ENCODE data around the gene AGTRAP.

Gene AGTRAP

DNA sequence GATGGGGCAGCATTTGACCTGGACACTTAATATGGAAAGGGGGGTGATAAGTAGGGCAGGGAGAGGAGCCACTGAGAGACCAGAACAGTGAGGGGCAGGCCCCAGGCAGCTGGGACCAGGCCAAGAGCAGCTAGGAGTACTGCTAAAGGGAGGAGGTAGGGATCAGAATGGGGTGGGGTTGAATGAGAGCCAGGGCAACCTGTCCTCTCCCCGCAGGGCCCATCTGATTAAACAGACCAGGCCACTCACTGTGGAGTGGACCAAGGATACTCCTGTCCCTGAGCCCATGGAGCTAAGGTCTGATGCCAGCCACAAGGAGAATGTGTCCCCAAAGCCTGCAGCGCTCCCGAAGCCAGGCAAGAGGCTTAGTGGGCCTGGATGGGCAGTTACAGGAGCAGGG lies 28.2 kb downstream of the AGTRAP start:
- no peak for DNase-seq (ENCODE audit: low read depth)

DNA sequence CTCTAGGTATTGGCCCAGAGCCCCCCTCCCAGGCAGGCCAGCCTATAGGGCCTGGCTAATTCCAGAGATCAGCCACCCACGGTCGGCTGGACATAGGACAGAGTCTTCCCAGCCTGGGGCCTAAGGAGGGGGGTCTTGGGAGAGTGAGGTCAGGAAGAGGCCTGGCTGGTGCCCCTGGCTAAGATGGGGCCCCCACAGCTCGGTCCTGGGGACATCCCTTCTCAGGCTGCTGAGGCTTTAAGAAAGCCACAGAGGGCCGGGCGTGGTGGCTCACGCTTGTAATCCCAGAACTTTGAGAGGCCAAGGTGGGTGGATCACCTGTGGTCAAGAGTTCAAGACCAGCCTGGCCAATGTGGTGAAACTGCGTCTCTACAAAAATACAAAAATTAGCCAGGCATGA lies 28.6 kb downstream of the AGTRAP start:
- DNase-seq (ENCODE audit: low read depth) = no peak

DNA sequence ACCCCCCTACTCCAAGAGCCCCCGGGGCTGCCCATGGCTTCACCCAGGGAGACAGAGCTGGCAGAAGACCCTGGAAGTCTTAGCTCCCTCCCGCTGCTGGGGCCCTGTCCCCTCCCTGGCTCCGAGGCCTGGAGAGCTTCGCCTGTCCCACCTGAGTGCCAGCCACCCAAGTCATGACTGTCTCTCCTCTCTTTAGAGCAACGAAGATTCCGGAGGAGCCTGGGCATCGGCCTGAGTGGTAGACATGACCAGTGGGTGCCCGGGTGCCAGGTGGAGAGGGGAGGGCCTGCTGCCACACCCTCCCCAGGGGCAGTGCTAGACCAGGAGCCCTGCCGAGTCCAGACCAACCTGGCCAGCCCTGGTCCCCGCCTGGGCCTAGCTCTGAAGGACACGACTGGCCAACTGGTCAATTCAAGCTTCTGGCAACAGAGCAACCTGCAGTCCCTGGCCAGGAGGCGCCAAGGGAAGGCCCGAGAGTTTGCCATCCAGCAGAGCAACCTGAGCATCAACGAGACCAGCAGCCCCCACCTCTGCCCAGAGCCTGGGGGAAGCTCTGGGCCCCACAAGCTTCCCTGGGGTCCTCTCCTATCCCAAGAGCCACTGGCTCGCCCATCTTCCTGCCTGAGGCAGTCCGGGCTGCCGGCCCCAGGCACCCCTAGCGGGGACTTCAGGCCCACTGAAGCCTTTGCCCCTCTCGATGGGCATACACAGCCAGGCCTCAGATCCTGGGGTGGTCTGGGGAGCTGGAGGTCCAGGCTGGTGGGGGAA lies 29.9 kb downstream of the AGTRAP start:
- DNase-seq (ENCODE audit: low read depth) = no peak

DNA sequence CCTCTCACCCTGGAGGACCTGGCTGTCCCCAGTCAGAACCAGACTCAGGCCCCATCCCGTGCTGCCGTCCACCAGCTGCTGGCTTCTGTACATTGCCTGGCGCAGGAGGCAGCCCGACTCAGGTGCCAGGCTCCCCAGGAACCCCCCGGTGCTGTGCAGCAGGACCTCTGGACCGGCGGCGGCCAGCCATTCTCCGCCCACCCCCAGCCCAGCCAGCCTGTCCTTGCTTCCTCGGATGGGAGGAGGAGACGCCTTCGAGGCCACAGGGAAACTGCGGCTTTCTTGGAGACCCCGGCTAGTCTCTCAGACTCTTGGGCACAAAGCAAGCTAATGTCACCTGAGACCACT lies 30.5 kb downstream of the AGTRAP start:
- DNase-seq (ENCODE audit: low read depth) = no peak

DNA sequence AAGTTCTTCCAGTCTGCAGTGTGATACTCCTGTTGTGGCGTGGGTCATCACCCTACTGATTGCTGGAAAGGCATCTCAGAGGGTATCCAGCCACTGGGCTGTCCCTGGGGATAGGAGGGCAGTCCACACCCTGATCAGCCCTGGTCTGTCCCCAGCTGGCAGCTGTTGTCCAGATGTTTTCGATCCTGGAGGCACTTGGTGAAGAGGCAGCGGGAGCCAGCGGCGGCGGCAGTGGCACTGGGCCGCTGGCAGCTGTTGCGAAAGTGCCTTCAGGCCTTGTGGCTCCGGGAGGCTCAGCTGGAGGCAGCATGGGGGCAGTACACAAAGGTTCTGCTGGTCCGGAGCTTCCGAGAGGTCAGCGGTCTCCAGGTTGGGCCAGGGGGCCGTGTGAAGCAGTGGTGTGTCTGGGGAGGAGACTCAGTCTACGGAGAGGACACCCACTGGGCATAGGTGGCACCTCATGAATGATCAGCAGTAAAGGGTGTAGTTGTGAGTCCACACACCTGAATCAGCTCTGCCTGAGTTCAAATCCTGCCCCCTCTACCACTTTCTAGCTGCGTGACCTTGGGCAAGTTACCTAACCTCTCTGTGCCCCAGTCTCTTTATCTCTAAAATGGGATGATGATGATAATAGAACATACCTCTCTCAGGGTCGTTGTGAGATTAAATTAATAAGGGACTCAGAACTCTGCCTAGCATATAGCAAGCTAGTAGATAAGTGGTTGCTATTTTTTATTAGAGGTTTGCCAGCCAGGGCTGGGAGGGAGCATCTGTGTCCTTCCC lies 32.2 kb downstream of the AGTRAP start:
- DNase-seq (ENCODE audit: low read depth) = no peak

DNA sequence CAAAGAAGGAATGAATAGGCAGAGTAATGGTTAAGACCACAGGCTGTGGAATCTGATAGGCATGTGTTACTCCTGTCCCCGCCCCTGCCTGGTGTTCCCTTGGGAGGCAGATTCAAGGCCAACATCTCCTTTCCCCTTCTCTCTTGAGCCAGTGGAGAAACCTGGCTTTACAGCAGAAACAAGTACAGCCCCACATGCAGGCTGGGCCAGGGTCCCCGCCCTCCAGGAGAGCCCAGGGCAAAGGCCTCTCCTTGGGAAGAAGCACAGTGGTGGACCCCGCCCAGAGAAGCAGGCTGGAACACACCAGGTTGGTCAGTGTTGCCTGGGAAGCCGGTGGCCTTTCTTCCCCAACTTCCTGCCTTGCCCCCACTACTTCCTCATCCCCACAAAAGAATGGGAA lies 32.9 kb downstream of the AGTRAP start:
- no peak for DNase-seq (ENCODE audit: low read depth)

DNA sequence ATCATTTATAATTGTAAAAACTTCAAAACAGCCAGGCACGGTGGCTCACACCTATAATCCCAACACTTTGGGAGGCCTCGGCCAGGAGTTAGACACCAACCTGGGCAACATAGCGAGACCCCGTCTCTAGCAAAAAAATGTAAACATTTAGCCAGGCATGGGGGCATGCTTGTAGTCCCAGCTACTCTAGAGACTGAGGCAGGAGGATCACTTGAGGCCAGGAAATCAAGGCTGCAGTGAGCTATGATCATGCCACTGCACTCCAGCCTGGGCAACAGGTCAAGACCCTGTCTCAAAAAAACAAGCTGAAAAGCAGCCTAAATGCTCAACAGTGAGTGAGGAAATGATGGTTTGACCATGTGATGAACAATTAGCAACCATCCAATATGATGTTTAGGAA lies 33.3 kb downstream of the AGTRAP start:
- no peak for DNase-seq (ENCODE audit: low read depth)

DNA sequence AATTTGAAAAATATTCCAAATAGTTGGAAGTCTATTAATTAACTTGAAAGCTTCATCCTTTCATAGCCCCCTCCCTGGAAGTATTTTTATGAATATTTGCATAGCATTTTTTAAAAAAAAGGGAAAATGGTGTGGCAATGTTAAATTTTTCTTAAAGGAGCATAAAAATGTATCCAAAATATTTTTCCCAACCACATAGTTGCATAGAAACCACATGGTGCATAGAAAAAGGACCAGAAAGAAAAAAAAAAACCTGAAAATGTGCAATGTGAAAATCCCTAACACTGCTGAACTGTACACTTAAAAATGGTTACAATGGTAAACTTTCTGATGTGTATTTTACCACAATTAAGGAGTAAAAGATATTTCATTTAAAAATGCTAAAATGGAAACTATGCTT lies 34.1 kb downstream of the AGTRAP start:
- no peak for DNase-seq (ENCODE audit: low read depth)

DNA sequence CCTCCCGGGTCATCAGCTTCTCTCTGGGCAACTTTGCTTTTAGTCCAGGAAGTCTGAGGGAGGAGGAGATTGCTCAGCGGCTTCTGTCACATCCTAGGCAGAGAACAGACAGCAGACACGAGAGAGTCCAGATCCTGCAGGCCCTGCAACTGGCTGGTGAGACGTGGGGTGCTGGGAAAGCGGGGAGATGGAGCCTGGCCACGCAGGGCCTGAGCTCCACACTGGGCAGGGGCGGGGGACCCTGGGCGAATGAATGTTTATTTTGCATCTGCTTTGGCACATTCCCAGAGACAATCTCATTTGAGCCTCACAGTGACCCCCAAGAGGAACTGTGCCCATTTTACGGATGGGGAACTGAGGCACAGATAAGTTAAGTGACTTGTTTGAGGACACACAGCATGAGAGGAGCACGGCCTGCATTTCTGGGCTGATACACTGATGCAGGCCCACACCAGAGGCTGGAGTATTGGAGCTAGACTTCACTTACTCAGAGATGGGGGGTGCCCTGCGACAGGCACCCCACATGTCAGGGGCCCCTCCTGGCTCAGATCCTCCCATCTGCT lies 35.6 kb downstream of the AGTRAP start:
- no peak for DNase-seq (ENCODE audit: low read depth)

DNA sequence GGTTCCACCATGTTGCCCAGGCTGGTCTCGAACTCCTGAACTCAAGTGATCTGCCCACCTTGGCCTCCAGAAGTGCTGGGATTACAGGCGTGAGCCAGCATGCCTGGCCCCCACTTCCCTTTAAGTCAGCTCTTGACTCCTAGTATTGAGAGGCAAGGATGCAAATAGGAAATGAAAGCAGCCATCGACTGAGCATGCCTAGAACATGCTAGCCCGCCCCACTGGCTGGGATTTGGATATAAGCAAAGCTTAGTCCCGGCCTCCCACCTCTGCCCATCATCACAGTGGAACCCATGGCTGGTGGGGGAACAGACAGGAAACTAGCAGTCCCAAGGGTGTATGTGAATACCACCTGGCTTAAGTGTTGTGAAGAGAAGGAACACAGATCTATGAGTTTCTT lies 36.5 kb downstream of the AGTRAP start:
- no peak for DNase-seq (ENCODE audit: low read depth)

DNA sequence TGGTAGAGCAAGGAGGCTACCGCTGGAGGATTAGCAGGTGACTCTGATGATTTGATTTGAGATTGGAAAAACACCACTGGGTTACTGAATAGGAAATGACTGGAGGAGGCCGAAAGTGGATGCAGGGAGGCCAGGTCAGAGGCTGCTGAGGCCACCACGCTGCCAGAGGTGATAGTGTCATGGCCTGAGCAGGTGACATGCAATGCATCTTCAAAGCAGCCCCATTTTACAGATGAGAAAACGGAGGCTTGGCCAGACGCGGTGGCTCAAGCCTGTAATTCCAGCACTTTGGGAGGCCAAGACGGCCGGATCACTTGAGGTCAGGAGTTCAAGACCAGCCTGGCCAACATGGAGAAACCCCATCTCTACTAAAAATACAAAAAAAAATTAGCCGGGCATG lies 38.8 kb downstream of the AGTRAP start:
- no peak for DNase-seq (ENCODE audit: low read depth)

DNA sequence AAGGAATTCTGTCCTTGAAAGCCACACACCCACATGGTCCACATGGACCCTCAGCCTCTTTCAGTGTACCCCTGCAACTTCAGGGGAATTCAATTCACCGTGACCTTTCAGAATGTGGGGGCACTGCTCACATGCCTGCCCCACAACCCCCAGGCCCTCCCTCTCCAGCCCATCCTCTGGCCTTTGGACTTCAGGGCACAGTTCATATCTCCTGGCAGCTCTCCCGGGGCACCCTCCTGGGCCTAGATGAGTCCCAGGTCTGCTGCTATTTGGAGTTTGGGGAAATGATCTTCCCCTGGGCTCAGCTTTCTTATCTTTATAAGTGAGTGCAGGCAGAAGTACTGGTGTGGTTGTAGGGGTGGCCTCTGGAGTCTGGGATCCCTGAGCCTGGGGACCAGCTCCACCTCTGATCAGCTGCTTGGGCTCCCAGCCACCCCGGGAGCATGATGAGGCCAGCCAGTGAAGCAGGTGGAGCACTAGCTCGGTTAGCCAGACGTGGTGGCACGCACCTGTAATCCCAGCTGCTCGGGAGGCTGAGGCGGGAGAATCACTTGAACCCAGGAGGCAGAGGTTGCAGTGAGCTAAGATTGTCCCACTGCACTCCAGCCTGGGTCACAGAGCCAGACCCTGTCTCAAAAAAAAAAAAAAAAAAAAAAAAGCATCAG lies 41.9 kb downstream of the AGTRAP start:
- DNase-seq (ENCODE audit: low read depth) = no peak

DNA sequence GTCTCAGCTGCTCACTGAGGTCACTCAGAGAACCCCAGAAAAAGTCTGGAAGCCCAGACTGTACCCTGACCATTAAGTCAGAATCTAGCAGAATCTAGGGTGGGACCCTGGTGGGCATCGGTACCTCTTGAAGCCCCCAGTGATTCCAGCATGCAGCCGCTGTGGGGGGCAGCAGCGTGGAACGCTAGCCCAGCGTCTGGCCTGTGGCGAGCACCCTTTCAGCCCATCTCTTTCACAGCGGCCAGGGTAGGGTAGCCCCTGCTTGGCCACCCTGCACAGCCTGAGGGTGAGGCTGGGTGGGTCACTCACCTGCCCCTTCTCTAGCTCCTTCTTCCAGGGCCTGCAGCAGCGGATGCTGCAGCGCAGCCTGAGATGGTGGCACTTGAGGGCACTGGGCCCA lies 42.4 kb downstream of the AGTRAP start:
- no peak for DNase-seq (ENCODE audit: low read depth)

DNA sequence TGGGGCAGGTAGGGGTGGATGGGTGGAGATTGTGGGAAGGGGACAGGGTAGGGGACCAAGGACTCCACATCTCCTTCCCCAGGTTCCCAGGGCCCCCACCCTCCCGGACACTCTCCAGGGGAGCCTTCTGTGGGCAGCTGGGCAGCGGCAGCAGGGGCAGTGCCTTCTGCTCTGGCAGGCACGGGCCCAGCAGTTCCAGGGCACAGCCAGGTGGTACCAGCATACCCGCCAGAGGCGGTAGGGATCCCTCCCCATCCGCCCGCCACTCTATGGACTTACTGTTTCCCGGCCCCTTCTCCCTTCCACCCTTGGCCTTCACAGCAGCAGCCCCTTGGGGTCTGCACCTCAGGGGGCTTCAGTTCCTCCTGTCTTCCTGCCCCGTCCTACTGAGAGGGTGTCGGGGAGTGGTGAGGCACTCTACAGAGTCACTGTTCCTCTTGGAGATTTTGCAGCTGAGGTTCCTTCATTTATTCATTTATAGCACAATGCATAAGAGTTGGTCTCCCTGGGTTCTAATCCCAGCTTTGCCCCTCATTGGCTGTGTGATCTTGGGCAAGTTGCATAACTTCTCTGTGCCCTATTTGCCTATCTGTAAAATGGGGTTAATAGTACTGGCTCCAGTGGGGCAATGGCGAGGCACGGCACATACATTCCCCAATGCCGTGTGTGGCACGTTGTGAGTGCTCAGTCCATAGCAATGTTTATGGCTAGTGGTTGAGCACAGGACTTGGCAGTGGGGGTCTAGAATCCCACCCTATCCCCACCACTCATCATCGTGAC lies 43.1 kb downstream of the AGTRAP start:
- no peak for DNase-seq (ENCODE audit: low read depth)

DNA sequence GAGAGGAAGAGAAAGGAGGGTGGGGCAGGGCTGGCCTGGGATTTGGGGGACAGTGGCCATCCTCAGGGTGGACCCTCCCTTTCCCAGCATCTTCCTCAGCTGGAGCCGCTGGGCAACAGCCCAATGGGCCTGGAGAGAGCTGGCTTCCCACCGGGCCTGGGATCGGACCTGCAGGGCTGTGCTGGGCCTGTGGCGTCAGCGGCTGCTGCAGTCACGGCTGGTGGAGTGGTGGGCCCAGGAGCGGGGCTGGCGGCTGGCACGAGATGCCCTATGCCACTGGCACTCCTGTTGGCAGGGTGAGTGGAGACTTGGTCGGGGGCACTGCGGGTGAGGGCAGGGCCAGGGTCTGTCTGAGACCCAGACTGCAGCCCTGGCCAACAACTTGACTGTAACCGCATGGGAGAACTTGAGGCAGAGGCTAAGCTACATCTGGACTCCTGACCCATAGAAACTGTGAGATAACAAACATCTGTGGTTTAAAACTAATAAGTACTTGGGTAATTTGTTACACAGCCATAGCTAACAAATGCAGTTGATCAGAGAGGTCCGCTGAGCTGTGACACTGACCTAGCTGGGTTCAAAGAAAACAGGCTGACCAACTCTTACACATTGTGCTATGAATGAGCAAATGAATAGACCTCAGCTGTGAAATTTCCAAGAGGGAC lies 43.9 kb downstream of the AGTRAP start:
- DNase-seq (ENCODE audit: low read depth) = no peak

DNA sequence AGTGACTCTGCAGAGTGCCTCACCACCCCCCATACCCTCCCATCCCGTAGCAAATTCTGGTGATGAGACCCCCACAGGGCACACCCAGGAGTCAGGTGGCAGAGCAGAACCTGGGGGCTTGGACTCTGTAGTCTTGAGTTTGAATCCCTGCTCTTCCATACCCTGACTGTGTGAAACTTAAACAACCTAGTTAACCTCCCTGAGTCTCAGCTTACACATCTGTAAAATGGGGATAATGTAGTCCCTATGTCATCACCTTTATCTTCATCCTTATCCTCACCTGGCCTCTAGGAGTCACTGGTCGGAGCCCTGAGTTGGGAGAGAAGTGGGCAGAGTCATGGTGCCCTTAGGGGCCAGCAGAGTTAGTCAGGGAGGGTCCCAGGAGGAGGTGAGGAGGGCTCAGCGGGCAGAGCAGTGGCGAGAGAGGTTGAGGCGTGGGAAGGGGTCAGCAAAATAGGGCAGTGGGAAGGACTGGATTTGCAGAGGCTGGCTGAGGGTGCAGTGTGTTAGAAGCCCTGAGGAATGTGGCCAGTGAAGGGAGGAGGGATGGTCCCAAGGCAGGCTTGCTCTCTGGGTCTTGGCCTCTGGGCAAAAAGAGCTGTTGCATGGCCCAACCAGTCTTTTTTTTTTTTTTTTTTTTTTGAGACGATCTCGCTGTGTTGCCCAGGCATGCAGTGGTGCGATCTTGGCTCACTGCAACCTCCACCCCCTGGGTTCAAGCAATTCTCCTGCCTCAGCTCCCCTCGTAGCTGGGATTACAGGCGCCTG lies 44.6 kb downstream of the AGTRAP start:
- DNase-seq (ENCODE audit: low read depth) = no peak

DNA sequence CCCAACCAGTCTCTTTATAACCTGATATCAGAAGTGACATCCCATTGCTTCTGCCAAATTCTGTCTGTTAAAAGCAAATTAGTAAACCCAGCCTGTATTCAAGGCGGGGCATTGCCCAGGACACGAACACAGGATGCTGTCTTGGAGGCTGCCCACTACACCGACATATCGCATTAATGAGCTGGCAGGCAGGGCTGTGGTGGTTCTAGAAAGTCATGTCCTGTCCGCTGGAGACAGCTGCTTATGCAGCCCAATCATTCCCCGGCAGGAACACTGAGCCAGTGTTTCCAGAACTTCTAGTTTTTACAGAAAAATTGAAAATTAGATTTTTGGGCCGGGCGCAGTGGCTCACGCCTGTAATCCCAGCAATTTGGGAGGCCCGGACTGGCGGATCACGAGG lies 45.4 kb downstream of the AGTRAP start:
- DNase-seq (ENCODE audit: low read depth) = no peak

DNA sequence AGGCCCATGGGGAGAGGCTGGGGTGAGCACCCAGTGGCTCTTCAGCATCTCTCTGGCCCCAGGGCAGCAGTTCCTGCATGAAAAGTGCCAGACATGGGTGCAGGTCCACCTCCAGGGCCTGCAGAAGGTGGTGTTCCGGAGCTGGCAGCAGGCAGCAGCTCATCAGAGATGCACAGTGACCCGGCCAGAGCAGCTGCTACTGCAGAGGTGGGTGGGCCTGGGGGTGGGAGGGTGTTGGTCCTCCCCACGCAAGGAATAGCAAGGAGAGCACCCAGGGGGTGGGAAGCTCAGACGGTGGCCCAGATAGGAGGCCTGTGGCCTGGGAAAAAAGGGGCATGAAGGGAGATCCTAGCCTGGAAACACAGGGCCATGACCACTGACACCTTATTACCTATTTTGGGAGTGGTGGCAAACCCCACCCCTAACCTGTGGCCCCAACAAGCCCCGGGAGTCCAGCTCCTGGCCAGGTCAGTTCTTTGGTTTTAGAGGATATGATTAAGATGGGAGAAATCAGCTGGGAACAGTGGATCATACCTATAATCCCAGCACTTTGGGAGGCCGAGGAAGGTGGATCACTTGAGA lies 46.3 kb downstream of the AGTRAP start:
- DNase-seq (ENCODE audit: low read depth) = no peak

DNA sequence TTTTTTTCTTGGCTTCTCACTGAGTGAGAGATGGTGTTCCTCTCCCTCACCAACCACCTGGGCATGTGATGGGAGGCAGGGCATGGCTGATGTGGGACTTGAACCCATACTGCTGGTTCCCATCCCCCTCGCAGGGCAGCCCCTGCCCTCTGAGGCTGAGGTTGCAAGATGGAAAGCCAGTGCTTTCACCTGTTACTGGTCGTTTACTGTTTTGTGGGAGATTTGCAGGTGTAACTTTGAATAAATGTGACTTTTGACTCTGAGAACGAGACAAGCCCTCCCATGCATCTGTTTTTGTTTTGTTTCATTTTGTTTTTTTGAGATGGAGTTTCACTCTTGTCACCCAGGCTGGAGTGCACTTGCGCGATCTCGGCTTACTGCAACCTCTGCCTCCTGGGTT lies 47.6 kb downstream of the AGTRAP start:
- no peak for DNase-seq (ENCODE audit: low read depth)

DNA sequence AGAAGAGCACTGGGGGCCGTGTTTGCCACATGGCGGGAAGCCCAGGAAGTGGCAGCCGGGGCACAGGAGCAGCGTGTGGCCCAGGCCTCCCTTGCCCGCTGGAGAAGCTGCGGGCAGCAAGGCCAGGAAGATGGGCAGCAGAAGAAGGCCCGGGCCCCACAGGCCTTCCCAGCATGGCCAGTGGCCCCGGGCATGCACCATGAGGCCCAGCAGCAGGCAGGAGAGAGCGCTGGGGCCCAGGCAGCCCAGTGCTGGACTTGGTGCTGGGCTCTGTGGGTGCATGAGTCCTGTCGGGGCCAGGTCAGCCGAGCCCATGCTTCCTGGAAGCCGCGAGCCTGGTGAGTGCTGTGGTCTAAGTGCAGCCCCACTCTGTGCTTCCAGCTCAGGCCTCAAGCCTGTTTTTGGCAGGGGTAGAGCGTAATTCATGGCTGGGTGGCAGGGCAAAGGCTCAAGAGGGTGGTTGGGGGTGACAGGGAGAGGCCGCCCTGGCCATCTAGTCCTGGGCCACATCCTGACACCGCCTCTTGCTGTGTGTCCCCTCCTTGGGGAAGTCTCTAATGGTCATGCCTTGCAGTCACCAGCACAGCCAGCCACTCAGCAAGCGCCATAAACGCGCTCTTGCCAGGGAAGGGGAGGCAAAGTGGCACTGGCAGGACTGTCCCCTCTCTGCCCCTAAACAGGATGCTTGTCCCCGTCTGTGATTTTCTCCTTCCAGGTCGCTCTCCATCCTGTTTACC lies 48.5 kb downstream of the AGTRAP start:
- DNase-seq (ENCODE audit: low read depth) = no peak
